Measurements from ENCODE around the gene NRSN2. TPM values are rescaled to one million over a fixed set of nuclear protein-coding genes. Genes with fewer than 3 reads are reported as not detected.

The NRSN2 gene
- total and polyA plus RNA-seq, 2 of the 4 experiments (the other 2 are of a cell fraction) = 9.9 to 101 TPM

DNA sequence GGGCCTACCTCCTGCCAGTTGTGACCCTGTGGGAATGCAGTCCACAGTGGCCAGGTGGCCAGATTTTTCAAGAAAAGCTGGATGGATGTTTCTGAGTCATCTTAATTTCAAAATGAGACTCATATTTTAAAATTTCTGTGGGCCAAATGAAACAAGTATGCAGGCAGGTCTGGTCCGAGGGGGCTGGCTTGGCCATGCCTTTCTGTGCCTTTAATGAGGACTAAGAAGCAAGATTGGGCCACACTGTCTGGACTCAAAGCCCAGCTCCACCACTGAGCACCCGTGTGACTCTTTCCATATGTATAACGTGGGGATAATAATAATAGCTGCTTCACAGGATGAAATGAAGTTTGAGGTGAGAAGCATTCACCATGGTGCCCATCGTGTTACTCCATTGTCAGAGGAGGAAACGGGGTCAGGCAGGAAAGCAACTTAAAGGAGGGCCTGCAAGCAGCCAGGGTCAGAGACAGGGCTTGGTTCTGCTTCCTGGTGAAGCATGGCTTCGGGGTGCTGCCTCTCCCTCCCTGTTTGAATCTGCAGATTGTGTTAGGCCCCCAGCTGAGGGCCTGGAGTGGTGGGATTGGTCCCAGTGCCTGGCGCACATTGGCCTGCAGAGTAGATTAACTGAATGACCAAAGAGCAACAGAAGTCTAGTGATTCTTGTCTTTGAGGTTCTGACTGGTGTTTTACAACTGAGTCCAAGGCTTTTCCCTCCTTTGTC is 17.8 kb upstream of the NRSN2 start:
- no peak for DNase-seq
- Histone ChIP-seq H2BK120ac (ENCODE audit: low read depth, low read length) (no peak overlapping the region), H3K23ac (ENCODE audit: low read depth, low read length) (0 out of 2 replicates have a peak overlapping the region, but pooled peaks have one; percentile 2), H3K14ac (replicated peaks; ENCODE audit: low read depth, low read length) (no peak overlapping the region), H3K27ac (ENCODE audit: insufficient read depth, low read length) (no peak overlapping the region), H3K9me3 (ENCODE audit: control insufficient read depth, insufficient read depth, low read length) (no peaks in the 10 kb centered on the region), H2BK20ac (ENCODE audit: low read depth, low read length) (no peak overlapping the region), H2BK15ac (ENCODE audit: low read depth, low read length) (no peak overlapping the region), H3K4me2 (ENCODE audit: low read depth, low read length) (peak overlapping the region; percentile 37; the same call in 1 of the 2 replicates), H4K8ac (ENCODE audit: low read depth in 2 of 2, low read length in 2 of 2) (no peak overlapping the region), H3K79me1 (ENCODE audit: low read depth in 1 of 2, low read length in 2 of 2) (peaks cover 24 to 40% of the 10 kb centered on the region in 2 experiments), H3K36me3 (ENCODE audit: control insufficient read depth, insufficient read depth, low read length) (peaks cover 10% of the 10 kb centered on the region; the same call in 1 of the 2 replicates), H3K18ac (ENCODE audit: low read depth, low read length) (no peak overlapping the region), H3K4me1 (ENCODE audit: control insufficient read depth, insufficient read depth, low read length) (peaks cover 14% of the 10 kb centered on the region), H3K4ac (ENCODE audit: low read depth, low read length) (peak overlapping the region; percentile 15; the same call in 1 of the 2 replicates), H4K20me1 (ENCODE audit: insufficient read depth, low read length) (peaks cover 51% of the 10 kb centered on the region), H2BK5ac (ENCODE audit: low read depth, low read length, poor library complexity, severe bottlenecking) (no peak overlapping the region), H4K5ac (ENCODE audit: low read depth, low read length) (no peak overlapping the region), H2AK9ac (replicated peaks; ENCODE audit: low read depth, low read length, poor library complexity) (peak overlapping the region; percentile 74), H3K4me3 (ENCODE audit: insufficient read depth, low read depth, low read length) (no peak overlapping the region), H3K9ac (ENCODE audit: low read depth, low read length) (peak overlapping the region; percentile 37; the same call in 1 of the 2 replicates), H3K27me3 (ENCODE audit: control insufficient read depth, insufficient read depth, low read length) (no peaks in the 10 kb centered on the region), H2AK5ac (ENCODE audit: low read depth, low read length) (peak overlapping the region; percentile 65; the same call in 1 of the 2 replicates), H3K56ac (ENCODE audit: extremely low read depth, insufficient read depth, low read length) (no peak overlapping the region), H2AFZ (replicated peaks; ENCODE audit: low read length, poor library complexity) (no peak overlapping the region), H4K91ac (ENCODE audit: insufficient read depth, low read depth, low read length) (peak overlapping the region; percentile 9; the same call in 1 of the 2 replicates), H3K9me1 (ENCODE audit: insufficient read depth, low read length) (no peaks in the 10 kb centered on the region; the same call in 1 of the 2 replicates)
- in situ Hi-C loops (cut with MboI; ENCODE audit: low sequenced_read_pairs) (no loop called here), intact Hi-C loops (cut with micrococcal nuclease) (no loop called here), dilution Hi-C loops (cut with HindIII; ENCODE audit: low sequenced_read_pairs, unreplicated experiment) (no loop called here)
- BruUV-seq (replicated peaks) = no TSS peak
- ChIA-PET CTCF (interaction anchor here (0.6 kb wide), 1 partner anchor 326 kb away, joined by 3 read pairs; no protein-coding TSS in a partner anchor), POLR2A (ENCODE audit: unreplicated experiment) (interaction anchor here (0.5 to 0.6 kb wide), 2 partner anchors 11 to 70 kb away, joined by 4 to 12 read pairs; no protein-coding TSS in a partner anchor)
- TF ChIP-seq RFX5 (IDR thresholded peaks at IDR 0.05; ENCODE audit: low read depth, low read length) (no peak), CEBPB (IDR thresholded peaks at IDR 0.05; ENCODE audit: low read depth, low read length) (no peak), RCOR1 (IDR thresholded peaks at IDR 0.05; ENCODE audit: insufficient replicate concordance, low read length) (no peak), MAFK (IDR thresholded peaks at IDR 0.05; ENCODE audit: low read depth, low read length) (no peak), NFE2L2 (IDR thresholded peaks at IDR 0.05; ENCODE audit: low read depth, low read length) (no peak), FOS (IDR thresholded peaks at IDR 0.05; ENCODE audit: low read depth, low read length) (no peak), SMC3 (IDR thresholded peaks at IDR 0.05; ENCODE audit: low read depth, low read length) (no peak), MAZ (IDR thresholded peaks at IDR 0.05; ENCODE audit: borderline replicate concordance, low read depth, low read length) (no peak), RAD21 (IDR thresholded peaks at IDR 0.05; ENCODE audit: low read length) (no peak)
- TF ChIP-seq, protein P1, sequence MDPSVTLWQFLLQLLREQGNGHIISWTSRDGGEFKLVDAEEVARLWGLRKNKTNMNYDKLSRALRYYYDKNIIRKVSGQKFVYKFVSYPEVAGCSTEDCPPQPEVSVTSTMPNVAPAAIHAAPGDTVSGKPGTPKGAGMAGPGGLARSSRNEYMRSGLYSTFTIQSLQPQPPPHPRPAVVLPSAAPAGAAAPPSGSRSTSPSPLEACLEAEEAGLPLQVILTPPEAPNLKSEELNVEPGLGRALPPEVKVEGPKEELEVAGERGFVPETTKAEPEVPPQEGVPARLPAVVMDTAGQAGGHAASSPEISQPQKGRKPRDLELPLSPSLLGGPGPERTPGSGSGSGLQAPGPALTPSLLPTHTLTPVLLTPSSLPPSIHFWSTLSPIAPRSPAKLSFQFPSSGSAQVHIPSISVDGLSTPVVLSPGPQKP (IDR thresholded peaks at IDR 0.05; ENCODE audit: borderline replicate concordance, low read depth, low read length) = no peak
- TF ChIP-seq, protein P2, sequence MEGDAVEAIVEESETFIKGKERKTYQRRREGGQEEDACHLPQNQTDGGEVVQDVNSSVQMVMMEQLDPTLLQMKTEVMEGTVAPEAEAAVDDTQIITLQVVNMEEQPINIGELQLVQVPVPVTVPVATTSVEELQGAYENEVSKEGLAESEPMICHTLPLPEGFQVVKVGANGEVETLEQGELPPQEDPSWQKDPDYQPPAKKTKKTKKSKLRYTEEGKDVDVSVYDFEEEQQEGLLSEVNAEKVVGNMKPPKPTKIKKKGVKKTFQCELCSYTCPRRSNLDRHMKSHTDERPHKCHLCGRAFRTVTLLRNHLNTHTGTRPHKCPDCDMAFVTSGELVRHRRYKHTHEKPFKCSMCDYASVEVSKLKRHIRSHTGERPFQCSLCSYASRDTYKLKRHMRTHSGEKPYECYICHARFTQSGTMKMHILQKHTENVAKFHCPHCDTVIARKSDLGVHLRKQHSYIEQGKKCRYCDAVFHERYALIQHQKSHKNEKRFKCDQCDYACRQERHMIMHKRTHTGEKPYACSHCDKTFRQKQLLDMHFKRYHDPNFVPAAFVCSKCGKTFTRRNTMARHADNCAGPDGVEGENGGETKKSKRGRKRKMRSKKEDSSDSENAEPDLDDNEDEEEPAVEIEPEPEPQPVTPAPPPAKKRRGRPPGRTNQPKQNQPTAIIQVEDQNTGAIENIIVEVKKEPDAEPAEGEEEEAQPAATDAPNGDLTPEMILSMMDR (conservative IDR thresholded peaks at IDR 0.05; ENCODE audit: low read depth, low read length) = no peak
- TF ChIP-seq, protein P3, sequence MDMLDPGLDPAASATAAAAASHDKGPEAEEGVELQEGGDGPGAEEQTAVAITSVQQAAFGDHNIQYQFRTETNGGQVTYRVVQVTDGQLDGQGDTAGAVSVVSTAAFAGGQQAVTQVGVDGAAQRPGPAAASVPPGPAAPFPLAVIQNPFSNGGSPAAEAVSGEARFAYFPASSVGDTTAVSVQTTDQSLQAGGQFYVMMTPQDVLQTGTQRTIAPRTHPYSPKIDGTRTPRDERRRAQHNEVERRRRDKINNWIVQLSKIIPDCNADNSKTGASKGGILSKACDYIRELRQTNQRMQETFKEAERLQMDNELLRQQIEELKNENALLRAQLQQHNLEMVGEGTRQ (IDR thresholded peaks at IDR 0.05; ENCODE audit: low read depth, low read length) = no peak
- no peak for ATAC-seq (ENCODE audit: low read depth)
- 40% methylated on average over 1 of the region's 7 CpGs; no CpG with 5 or more reads in 1 of the 2 experiments for WGBS, 2 experiments (ENCODE audit: extremely low coverage in 2 of 2, insufficient read length in 1 of 2)

Data from IMR-90 (cell line).